Sigmoid colon (tissue), 7 donors: ENCODE results near the gene SLC9B1. TPM values are rescaled to one million over a fixed set of nuclear protein-coding genes. Genes with fewer than 3 reads are reported as not detected.
A peak's percentile ranks its signal among the peaks of the same experiment; 100 is the strongest.

Source experiments
- DNase-seq: peaks from one replicate; pipeline ENCODE4 v3.0.0-alpha.2; 2019
- H3K27ac ChIP-seq, 4 donors: fragments of 200-600 bp; sonication (generic); one replicate each; pipeline ENCODE4 v1.5.1; 2016 to 2019; ENCODE audit warnings: mild to moderate bottlenecking in 1 of 4
- H3K27me3 ChIP-seq, 3 donors: fragments of 200-600 bp; sonication (generic); one replicate each; pipeline ENCODE4 v1.5.1; 2019; ENCODE audit warnings: mild to moderate bottlenecking in 1 of 3
- H3K36me3 ChIP-seq, 4 donors: fragments of 200-600 bp; sonication (generic); one replicate each; pipeline ENCODE4 v1.5.1; 2016 to 2019
- H3K4me1 ChIP-seq, 4 donors: fragments of 200-600 bp; sonication (generic); one replicate each; pipeline ENCODE4 v1.5.1; 2017 to 2019
- H3K4me3 ChIP-seq, 4 donors: fragments of 200-600 bp; sonication (generic); one replicate each; pipeline ENCODE4 v1.5.1; 2017 to 2019; ENCODE audit warnings: mild to moderate bottlenecking in 2 of 4, moderate library complexity in 1 of 4
- H3K9me3 ChIP-seq, 4 donors: fragments of 200-600 bp in 3 of 4; sonication (generic) in 3 of 4; one replicate each; pipeline versions ENCODE4 v1.5.1 to v1.6.1; 2013 to 2019
- EP300 ChIP-seq, 4 donors: sonication (generic); formaldehyde crosslinking; IDR thresholded peaks; one replicate each; pipeline ENCODE4 v1.6.1; 2017; ENCODE audit warnings: antibody characterized with exemption in 4 of 4
- POLR2A ChIP-seq, 2 donors: fragments of 450-650 bp; IDR thresholded peaks; one replicate each; pipeline ENCODE4 v1.6.1; 2016; ENCODE audit warnings: antibody characterized with exemption in 2 of 2, mild to moderate bottlenecking in 2 of 2, moderate library complexity in 2 of 2
- POLR2AphosphoS5 ChIP-seq, 4 donors: sonication (generic); formaldehyde crosslinking; IDR thresholded peaks; one replicate each; pipeline ENCODE4 v1.6.1; 2017; ENCODE audit warnings: antibody characterized with exemption in 4 of 4
- WGBS, 2 donors: extraction: QIAGEN DNeasy Blood & Tissue Kit; methylation state at CpG; one replicate each; pipeline ENCODE4 v1.1.7; 2013; 5-methylcytosine and 5-hydroxymethylcytosine counted together
- intact Hi-C: fragments of 100-400 bp; cut with DNase I; formaldehyde crosslinking; loops from one replicate; pipeline ENCODE4 v1.15.1; 2023
- polyA plus RNA-seq, 3 donors: library from polyadenylated mRNA; stranded (reverse); fragments of 200-250 nt; gene quantifications; one replicate each; pipeline ENCODE4 v1.2.3, GENCODE V29; 2013
- total RNA-seq, 4 donors: library from RNA; depleted of rRNA; stranded (reverse); fragments of >200 nt; gene quantifications; one replicate each; pipeline ENCODE4 v1.1.0, GENCODE V29; 2016
- TF ChIP-seq, protein P1 (sequence below), 4 experiments: fragments of 450-650 bp in 3 of 4; fragments of 200-600 bp in 1 of 4; IDR thresholded peaks; one replicate each; pipeline ENCODE4 v1.5.1; 2016 to 2019; ENCODE audit warnings: antibody characterized with exemption in 4 of 4, mild to moderate bottlenecking in 3 of 4, moderate library complexity in 2 of 4
- donor health status: healthy with polysubstance abuse.
- donor health status: Bipolar disorder and iron deficiency.
- donor health status: healthy.

SLC9B1 gene
- 1 to 10 TPM in 2 of 4 donors, under 1 TPM in 1, not detected in 1; 0.82 to 3.9 (median 1.2) TPM for total RNA-seq
- under 1 TPM in 1 of 3 donors, not detected in 2; 0.50 TPM for polyA plus RNA-seq

DNA sequence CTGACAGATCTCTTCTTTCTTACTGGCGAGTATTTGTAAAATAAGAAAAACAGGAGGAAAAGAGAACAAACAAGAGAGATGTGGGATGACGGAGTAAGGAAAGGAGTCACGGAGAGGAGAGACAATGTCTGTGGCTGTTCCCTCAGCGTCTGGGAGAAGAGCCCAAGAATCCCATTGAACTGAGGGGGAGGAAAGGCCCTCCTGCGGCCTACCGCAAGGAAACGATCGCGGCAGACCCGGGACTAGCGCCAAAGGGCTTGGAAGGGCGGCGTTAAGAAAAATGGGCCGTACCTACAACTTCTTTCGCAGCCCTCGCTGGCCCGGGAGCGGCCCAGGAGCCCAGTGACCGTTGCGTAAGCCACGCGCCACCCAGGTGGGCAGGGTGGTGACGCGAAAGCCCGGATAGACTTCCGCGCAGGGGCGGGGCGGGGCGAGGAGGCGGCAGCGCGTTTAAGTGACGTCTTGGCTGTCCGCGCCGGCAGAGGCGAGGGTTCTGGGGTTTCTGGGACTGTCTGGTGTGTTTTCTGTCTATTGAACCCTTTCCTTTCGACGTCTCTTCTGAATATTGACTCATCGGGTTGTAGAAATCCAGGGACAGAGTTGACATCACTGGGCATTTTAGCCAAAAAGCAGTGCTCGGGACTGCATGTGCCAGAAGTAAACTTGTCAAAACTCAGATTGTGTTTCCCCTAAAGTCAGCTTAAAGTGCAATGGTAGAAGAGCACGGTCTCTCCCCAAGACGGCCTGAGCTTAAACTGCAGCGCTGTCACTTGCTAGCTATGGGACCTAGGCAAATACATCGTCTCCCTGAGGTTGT, at the start of gene SLC9B1:
TSS of gene SLC9B1 (minus strand) at position 398 of the 817 bp plus-strand sequence. CDS start 27,994 bp downstream, outside the sequence.
- H3K9me3 ChIP-seq: no peaks in the 10 kb centered on the region
- 1 to 2% methylated on average over 46 of the region's 46 CpGs for WGBS, 2 donors
- H3K4me3 ChIP-seq: peak within 1 kb of the TSS; percentile 30 to 52 (median 48)
- H3K27ac ChIP-seq: peak within 1 kb of the TSS; percentile 84 to 89 (median 89)
- no peaks in the 10 kb centered on the region for H3K27me3 ChIP-seq
- H3K4me1 ChIP-seq: peaks cover 0 to 13% (median 9%) of the 10 kb centered on the region in 4 donors
- peak; percentile 99 for DNase-seq
- no peaks in the 10 kb centered on the region for H3K36me3 ChIP-seq
- TF ChIP-seq, protein P1, sequence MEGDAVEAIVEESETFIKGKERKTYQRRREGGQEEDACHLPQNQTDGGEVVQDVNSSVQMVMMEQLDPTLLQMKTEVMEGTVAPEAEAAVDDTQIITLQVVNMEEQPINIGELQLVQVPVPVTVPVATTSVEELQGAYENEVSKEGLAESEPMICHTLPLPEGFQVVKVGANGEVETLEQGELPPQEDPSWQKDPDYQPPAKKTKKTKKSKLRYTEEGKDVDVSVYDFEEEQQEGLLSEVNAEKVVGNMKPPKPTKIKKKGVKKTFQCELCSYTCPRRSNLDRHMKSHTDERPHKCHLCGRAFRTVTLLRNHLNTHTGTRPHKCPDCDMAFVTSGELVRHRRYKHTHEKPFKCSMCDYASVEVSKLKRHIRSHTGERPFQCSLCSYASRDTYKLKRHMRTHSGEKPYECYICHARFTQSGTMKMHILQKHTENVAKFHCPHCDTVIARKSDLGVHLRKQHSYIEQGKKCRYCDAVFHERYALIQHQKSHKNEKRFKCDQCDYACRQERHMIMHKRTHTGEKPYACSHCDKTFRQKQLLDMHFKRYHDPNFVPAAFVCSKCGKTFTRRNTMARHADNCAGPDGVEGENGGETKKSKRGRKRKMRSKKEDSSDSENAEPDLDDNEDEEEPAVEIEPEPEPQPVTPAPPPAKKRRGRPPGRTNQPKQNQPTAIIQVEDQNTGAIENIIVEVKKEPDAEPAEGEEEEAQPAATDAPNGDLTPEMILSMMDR (IDR thresholded peaks at IDR 0.05): no peak
- TF ChIP-seq EP300 (IDR thresholded peaks at IDR 0.05) (peak in 3 of 4 donors; percentile 37 to 94 (median 77)), POLR2A (IDR thresholded peaks at IDR 0.05) (peak; percentile 78 to 82), POLR2AphosphoS5 (IDR thresholded peaks at IDR 0.05) (peak; percentile 91 to 97 (median 93))
- intact Hi-C loops: loop anchor here (2.0 to 5.0 kb wide), 6 partner anchors 58 to 587 kb away; partner anchors contain the start of genes BDH2, CISD2, NFKB1 and SLC9B2

GRCh38 chr4:103067841-103068547, 48.5 kb upstream of the SLC9B1 start:
- Histone ChIP-seq H3K9me3 (no peaks in the 10 kb centered on the region), H3K27ac (no peak overlapping the region), H3K4me3 (no peak overlapping the region), H3K4me1 (no peaks in the 10 kb centered on the region), H3K27me3 (no peaks in the 10 kb centered on the region), H3K36me3 (peaks cover 0 to 8% (median 0%) of the 10 kb centered on the region in 4 donors)
- TF ChIP-seq EP300 (IDR thresholded peaks at IDR 0.05): no peak
- TF ChIP-seq POLR2AphosphoS5 (IDR thresholded peaks at IDR 0.05): no peak
- TF ChIP-seq POLR2A (IDR thresholded peaks at IDR 0.05): no peak
- TF ChIP-seq, protein P1 (IDR thresholded peaks at IDR 0.05): no peak
- WGBS, 2 donors: 90 to 92% methylated on average over 2 of the region's 2 CpGs
- intact Hi-C loops: no loop called here
- no peak for DNase-seq

DNA sequence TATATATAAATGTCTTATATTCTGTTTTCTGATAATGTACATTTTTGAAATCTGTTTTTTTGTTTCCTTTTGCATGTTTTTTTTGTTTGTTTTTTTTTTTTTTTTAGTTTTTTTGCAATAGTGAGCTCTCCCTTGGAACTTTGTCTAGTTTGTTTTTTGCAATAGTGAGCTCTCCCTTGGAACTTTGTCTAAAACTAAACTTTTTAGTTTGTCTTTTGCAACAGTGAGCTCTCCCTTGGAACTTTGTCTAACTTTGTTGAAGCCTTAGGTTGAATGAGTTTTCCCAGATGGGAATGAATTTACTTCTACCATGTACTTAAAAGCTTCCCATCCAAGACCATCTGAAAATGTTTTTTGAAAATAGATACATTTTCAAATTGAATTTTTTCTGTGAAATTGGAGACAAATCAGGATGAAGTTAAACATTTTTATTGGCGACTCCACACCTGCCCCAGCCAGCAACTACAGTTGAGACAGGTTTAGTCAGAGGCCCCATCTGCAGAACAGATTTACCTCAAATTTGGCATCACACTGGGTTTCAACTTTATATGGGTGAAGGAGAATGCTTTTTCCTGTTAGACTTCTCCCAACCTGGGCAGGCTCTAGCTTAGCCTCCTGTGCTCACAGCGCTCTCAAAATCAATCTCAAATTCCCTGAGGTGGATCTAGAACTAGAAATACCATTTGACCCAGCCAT, 41.1 kb upstream of the SLC9B1 start:
- WGBS, 2 donors: 94 to 97% methylated on average over 2 of the region's 2 CpGs
- intact Hi-C loops: no loop called here

GRCh38 chr4:103054030-103054429, 34.5 kb upstream of the SLC9B1 start:
- Histone ChIP-seq H3K27ac (no peak overlapping the region), H3K9me3 (no peaks in the 10 kb centered on the region), H3K36me3 (peaks cover 0 to 12% (median 0%) of the 10 kb centered on the region in 4 donors), H3K4me3 (no peak overlapping the region), H3K27me3 (no peaks in the 10 kb centered on the region), H3K4me1 (no peaks in the 10 kb centered on the region)
- 94% methylated on average over 3 of the region's 3 CpGs for WGBS, 2 donors
- no peak for DNase-seq
- intact Hi-C loops: no loop called here
- TF ChIP-seq POLR2AphosphoS5 (IDR thresholded peaks at IDR 0.05) (no peak), POLR2A (IDR thresholded peaks at IDR 0.05) (no peak), EP300 (IDR thresholded peaks at IDR 0.05) (no peak)
- TF ChIP-seq, protein P1 (IDR thresholded peaks at IDR 0.05): no peak

More for the DNA sequence above, 41.1 kb upstream of the SLC9B1 start:
- Histone ChIP-seq H3K36me3 (no peaks in the 10 kb centered on the region), H3K4me3 (no peak overlapping the region), H3K4me1 (no peaks in the 10 kb centered on the region), H3K27me3 (no peaks in the 10 kb centered on the region), H3K27ac (no peak overlapping the region), H3K9me3 (no peaks in the 10 kb centered on the region)
- TF ChIP-seq, protein P1 (IDR thresholded peaks at IDR 0.05): no peak
- TF ChIP-seq POLR2A (IDR thresholded peaks at IDR 0.05) (no peak), POLR2AphosphoS5 (IDR thresholded peaks at IDR 0.05) (no peak), EP300 (IDR thresholded peaks at IDR 0.05) (no peak)
- DNase-seq: no peak
